HAP-1 (cell line): ENCODE data around the gene RALGDS.

Experiments
- DNase-seq, 2 experiments: peaks; one replicate each; pipeline ENCODE4 v3.0.0-alpha.2; 2016 to 2020; ENCODE audit warnings: low spot score in 2 of 2
- H3K27me3 ChIP-seq: fragments of 250-450 bp; sonication (Bioruptor Pico); 2 replicates; pipeline ENCODE4 v1.5.1; 2020; ENCODE audit warnings: low read depth, mild to moderate bottlenecking, moderate library complexity
- H3K36me3 ChIP-seq: fragments of 250-450 bp; sonication (Bioruptor Pico); replicated peaks from 2 replicates; pipeline ENCODE4 v1.5.1; 2020; ENCODE audit warnings: mild to moderate bottlenecking
- H3K4me1 ChIP-seq: fragments of 250-450 bp; sonication (Bioruptor Pico); 2 replicates; pipeline ENCODE4 v1.5.1; 2020; ENCODE audit warnings: mild to moderate bottlenecking
- H3K4me3 ChIP-seq: fragments of 250-450 bp; sonication (Bioruptor Pico); 2 replicates; pipeline ENCODE4 v1.5.1; 2020; ENCODE audit warnings: mild to moderate bottlenecking, moderate library complexity
- H3K9me3 ChIP-seq: fragments of 250-450 bp; sonication (Bioruptor Pico); 2 replicates; pipeline ENCODE4 v1.5.1; 2020; ENCODE audit warnings: mild to moderate bottlenecking, moderate library complexity
- in situ Hi-C: fragments of 300-500 bp; cut with MboI; formaldehyde crosslinking; loops from 3 replicates; pipeline ENCODE4 v1.14.3; 2020; ENCODE audit warnings: low sequenced_read_pairs, inconsistent platforms, mixed read lengths

The RALGDS gene

GRCh38 chr9:133115604-133116345, 5.3 kb downstream of the RALGDS start:
- no peak for DNase-seq
- no peak overlapping the region for H3K4me3 ChIP-seq
- no peaks in the 10 kb centered on the region for H3K9me3 ChIP-seq
- H3K36me3 ChIP-seq, result peaks cover 5% of the 10 kb centered on the region; the same call in 1 of the 2 replicates
- in situ Hi-C loops, result no loop called here
- H3K27me3 ChIP-seq, result no peaks in the 10 kb centered on the region
- no peaks in the 10 kb centered on the region; the same call in 1 of the 2 replicates for H3K4me1 ChIP-seq

DNA sequence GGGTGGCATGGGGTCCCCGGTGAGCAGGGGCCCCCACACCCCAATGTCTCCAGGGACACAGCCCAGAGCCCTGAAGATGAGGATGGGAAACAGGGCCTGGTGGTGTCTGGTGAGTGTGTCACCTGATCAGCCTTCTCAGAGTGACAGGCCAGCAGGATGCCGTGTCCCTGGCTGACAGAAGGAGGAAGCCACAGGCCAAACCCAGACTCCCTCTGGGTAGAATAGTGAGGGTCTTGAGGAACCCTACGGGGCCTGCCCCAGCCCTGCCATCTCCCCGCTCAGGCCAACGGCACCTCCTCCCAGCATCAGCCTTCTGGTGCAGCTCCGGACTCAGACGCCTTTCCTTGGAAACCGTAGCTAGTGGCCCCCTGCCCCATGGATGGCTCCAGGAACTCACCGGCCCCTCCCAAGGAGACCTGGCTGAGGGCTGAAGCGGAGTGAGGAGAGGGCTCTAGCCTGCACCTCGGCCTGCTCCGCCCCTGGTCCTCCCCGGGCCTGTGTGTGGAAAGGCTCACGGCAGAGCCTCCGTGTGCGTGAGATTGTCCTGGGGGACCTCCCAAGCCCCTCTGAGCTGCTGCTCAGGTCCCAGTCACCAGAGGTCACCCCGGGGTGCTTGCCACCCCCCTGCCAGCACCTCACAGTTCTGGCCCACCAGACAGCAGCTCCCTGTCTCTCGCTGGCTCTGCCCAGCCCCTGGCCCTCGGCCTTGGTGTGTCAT, 6.0 kb downstream of the RALGDS start:
- Histone ChIP-seq H3K9me3 (no peaks in the 10 kb centered on the region), H3K27me3 (no peaks in the 10 kb centered on the region), H3K4me3 (no peak overlapping the region), H3K4me1 (no peaks in the 10 kb centered on the region; the same call in 1 of the 2 replicates), H3K36me3 (peaks cover 12% of the 10 kb centered on the region; the same call in 1 of the 2 replicates)
- in situ Hi-C loops, result no loop called here
- DNase-seq, result no peak

DNA sequence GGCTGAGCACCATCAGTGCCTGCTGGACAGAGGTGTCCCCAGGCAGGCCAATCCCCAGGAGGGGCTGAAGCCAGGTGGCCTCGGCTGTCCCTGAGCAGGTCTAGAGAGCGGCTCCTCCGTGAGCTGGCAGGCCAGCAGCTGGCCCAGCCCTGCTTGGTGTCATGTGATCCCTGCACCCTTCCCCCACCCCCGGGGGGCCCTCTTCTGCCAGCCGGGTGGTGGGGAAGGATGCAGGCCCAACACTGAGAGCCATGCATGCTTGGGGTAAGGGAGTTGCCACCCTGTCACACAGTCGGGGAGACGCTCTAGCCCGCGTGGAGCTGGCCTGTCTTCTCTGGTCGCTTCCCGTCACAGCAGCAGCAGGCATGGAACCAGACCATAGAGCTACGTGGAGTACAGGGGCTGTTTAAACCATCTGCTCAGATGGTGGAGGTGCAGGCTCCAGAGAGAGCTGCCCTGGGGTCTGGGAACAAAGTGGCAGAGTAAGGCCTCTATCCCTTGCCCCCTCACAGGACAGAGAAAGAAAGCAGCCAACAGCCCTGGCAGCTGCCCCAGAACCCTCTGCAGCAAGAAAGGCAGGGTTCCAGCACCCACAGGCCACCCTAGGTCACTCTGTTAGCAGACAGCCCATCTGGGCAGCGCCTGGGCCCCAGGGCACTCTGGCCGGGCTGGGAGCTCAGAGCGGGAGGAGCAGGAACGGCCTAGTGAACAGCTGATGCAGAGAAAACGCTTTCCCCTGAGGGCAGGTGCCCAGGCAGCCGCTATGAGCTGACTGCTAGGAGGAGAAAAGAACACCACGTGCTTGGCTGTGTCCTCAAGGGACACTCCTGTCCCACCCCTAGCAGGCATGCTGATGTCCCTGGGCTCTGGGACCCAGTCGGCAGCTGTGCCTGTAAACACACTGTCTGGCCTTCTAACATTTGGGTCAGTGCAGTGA, 6.8 kb downstream of the RALGDS start:
- H3K4me1 ChIP-seq, result no peaks in the 10 kb centered on the region; the same call in 1 of the 2 replicates
- peak; percentile 17 to 59 for DNase-seq

DNA sequence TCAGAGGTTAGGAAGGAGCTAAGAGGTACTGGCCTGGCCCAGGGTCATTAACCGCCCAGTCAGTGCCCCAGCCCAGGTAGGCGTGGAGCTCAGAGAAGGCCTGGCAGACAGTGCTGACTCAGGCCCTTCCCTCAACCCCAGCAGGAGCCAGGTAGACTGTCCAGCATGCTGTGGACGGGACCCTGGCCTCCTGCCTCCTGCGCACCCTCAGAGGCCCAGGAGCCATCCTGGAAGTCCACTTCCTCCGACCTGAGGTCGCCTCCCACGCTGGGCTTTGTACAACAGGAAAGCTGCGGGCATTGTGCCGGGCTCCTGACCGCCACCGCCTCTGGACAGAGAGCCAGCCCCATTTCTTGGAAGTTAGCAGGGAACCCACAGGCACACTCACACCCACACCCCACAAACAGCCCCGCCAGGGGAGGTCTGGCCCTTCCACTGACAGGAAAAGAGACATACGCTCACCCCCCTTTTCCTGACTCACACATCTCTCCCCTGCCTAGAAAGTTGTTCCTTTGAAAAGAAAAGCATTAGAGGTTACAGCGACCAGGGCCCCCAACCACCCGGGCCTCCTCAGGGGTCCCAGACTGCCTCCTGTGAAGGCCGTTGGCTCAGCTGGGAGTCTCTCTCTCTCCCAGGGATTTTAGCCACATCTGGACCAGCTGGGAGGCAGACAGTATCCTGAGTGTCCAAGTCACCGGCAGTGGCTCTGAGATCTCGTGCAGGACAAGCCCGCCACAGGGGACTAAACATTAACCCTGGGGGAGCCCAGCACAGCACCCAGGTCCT, 7.7 kb downstream of the RALGDS start:
- Histone ChIP-seq H3K36me3 (peaks cover 21% of the 10 kb centered on the region), H3K4me3 (no peak overlapping the region), H3K27me3 (no peaks in the 10 kb centered on the region), H3K9me3 (no peaks in the 10 kb centered on the region), H3K4me1 (no peaks in the 10 kb centered on the region; the same call in 1 of the 2 replicates)
- DNase-seq, result no peak
- in situ Hi-C loops, result no loop called here

More for the DNA sequence above, 6.8 kb downstream of the RALGDS start:
- in situ Hi-C loops, result no loop called here
- H3K9me3 ChIP-seq, result no peaks in the 10 kb centered on the region
- H3K36me3 ChIP-seq, result peaks cover 15% of the 10 kb centered on the region; the same call in 1 of the 2 replicates
- H3K27me3 ChIP-seq, result no peaks in the 10 kb centered on the region
- no peak overlapping the region for H3K4me3 ChIP-seq

DNA sequence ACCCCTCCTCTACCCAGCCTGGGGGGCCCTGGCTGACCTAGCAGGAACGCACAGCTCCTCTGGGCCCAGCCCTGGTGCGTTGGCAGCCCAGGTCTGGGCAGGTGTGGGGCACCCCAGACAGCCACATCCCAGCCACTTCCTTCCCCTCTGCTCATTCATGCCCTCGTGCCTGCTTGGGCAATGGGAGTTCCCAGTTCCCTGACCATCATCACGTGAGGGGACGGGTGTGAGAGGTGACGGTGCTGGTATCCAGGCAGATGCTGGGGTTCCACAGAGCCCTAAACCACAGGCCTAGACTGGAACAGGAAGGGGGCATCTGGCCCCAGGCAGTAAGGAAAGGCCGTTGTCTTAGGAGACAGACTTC, 8.4 kb downstream of the RALGDS start:
- Histone ChIP-seq H3K27me3 (no peaks in the 10 kb centered on the region), H3K36me3 (peaks cover 26% of the 10 kb centered on the region), H3K4me1 (no peaks in the 10 kb centered on the region; the same call in 1 of the 2 replicates), H3K9me3 (no peaks in the 10 kb centered on the region), H3K4me3 (no peak overlapping the region)
- no peak for DNase-seq
- in situ Hi-C loops, result no loop called here

- DNase-seq, result no peak
- peaks cover 30% of the 10 kb centered on the region for H3K36me3 ChIP-seq
- no peaks in the 10 kb centered on the region for H3K27me3 ChIP-seq
- H3K9me3 ChIP-seq, result no peaks in the 10 kb centered on the region
- no peak overlapping the region for H3K4me3 ChIP-seq
- in situ Hi-C loops, result no loop called here
- no peaks in the 10 kb centered on the region; the same call in 1 of the 2 replicates for H3K4me1 ChIP-seq
These were observed 9.0 kb downstream of the RALGDS start for GRCh38 chr9:133111808-133112662.

GRCh38 chr9:133109931-133110650, 10.9 kb downstream of the RALGDS start:
- no peaks in the 10 kb centered on the region for H3K27me3 ChIP-seq
- in situ Hi-C loops, result no loop called here
- H3K36me3 ChIP-seq, result peaks cover 41% of the 10 kb centered on the region

GRCh38 chr9:133108794-133109641, 12.0 kb downstream of the RALGDS start:
- in situ Hi-C loops, result no loop called here
- no peak for DNase-seq

More at GRCh38 chr9:133109931-133110650, 10.9 kb downstream of the RALGDS start:
- Histone ChIP-seq H3K4me3 (no peak overlapping the region), H3K4me1 (no peaks in the 10 kb centered on the region; the same call in 1 of the 2 replicates), H3K9me3 (no peaks in the 10 kb centered on the region)
- no peak for DNase-seq

DNA sequence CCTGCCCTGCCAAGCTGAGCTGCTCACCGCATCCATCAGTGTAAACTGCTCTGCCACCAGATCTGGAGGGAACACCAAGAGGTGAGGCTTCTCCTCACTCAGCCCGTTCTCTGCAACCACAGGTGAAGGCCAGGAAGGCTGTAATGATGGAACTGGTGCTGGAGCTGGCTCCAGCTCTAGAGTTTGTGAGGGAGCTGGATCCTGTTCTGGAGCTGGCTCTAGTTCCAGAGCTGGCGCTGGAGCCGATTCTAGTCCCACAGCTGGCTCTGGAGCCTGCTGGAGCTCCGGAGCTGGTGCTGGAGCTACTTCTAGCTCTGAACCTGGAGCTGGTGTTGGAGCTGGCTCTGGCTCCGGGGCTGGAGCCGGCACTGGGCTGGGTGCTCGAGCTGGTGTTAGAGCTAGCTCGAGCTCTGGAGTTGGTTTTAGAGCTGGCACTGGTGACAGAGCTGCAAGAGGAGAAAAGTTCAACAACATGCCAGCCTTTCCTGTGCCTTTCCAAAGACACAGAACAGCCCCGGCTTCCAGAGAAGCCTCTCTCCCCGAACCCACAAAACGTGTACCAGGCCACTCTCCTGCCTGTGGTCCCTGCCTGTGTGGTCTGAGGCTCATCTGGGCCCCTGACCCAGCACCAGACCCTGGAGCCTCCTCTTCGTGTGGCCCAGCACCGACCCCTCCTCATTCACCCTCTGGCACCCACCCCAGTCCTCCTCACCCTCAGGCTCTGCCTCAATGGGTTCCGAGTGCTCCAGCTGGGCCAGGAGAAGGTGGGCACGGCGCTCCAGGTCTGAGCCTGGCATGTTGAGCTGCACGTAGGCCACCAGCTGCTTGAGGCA, 12.9 kb downstream of the RALGDS start:
- Histone ChIP-seq H3K27me3 (no peaks in the 10 kb centered on the region), H3K4me3 (no peak overlapping the region), H3K9me3 (no peaks in the 10 kb centered on the region), H3K36me3 (peaks cover 51% of the 10 kb centered on the region), H3K4me1 (no peaks in the 10 kb centered on the region)
- DNase-seq, result no peak
- in situ Hi-C loops, result no loop called here

More at GRCh38 chr9:133108794-133109641, 12.0 kb downstream of the RALGDS start:
- H3K4me3 ChIP-seq, result no peak overlapping the region
- peaks cover 44% of the 10 kb centered on the region for H3K36me3 ChIP-seq
- no peaks in the 10 kb centered on the region for H3K4me1 ChIP-seq
- no peaks in the 10 kb centered on the region for H3K27me3 ChIP-seq
- H3K9me3 ChIP-seq, result no peaks in the 10 kb centered on the region

- Histone ChIP-seq H3K36me3 (peaks cover 60% of the 10 kb centered on the region), H3K4me1 (no peaks in the 10 kb centered on the region), H3K27me3 (no peaks in the 10 kb centered on the region), H3K4me3 (no peak overlapping the region), H3K9me3 (no peaks in the 10 kb centered on the region)
- no peak for DNase-seq
- in situ Hi-C loops, result no loop called here
These were observed 13.8 kb downstream of the RALGDS start for GRCh38 chr9:133107245-133107722.
